ENCODE measurements around the gene SMIM45.

The SMIM45 gene

GRCh38 chr22:41928593-41929417 is 23.1 kb upstream of the SMIM45 start:
- no peaks in the 10 kb centered on the region for H3K36me3 ChIP-seq (ENCODE audit: control insufficient read depth, insufficient read depth, low read length)
- no peak overlapping the region for H3K4me3 ChIP-seq (ENCODE audit: low read depth, low read length)
- H3K27ac ChIP-seq (ENCODE audit: low read depth, low read length) = no peak overlapping the region
- peaks cover 36% of the 10 kb centered on the region for H3K27me3 ChIP-seq (ENCODE audit: control insufficient read depth, insufficient read depth, low read length)
- H3K9ac ChIP-seq (ENCODE audit: low read length) = no peak overlapping the region
- H3K4me1 ChIP-seq (ENCODE audit: control insufficient read depth, insufficient read depth, low read length) = peaks cover 19% of the 10 kb centered on the region
- no peaks in the 10 kb centered on the region for H3K9me3 ChIP-seq (ENCODE audit: control insufficient read depth, insufficient read depth, low read depth, low read length)

DNA sequence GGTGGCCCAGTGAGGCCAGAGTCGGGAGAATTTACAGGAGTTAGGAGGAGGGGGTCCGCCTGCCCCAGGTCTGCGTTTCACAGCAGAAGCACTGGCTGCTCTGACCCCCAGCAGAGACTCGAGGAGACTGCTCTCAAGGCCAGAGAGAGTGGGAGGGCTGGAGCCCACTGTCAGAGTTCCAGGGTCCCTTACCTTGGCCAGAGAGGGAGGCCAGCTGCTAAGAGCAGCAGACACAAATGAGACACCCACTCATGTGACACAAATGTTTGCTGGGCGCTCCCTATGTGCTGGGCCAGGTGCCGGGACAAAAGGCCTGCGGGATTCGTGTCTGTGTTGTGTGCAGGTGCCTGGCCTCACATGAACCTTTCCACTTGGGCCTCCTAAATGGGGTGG is 22.5 kb upstream of the SMIM45 start:
- Histone ChIP-seq H3K9me3 (ENCODE audit: control insufficient read depth, insufficient read depth, low read depth, low read length) (no peaks in the 10 kb centered on the region), H3K36me3 (ENCODE audit: control insufficient read depth, insufficient read depth, low read length) (no peaks in the 10 kb centered on the region), H3K9ac (ENCODE audit: low read length) (no peak overlapping the region), H3K27ac (ENCODE audit: low read depth, low read length) (no peak overlapping the region), H3K4me3 (ENCODE audit: low read depth, low read length) (no peak overlapping the region), H3K27me3 (ENCODE audit: control insufficient read depth, insufficient read depth, low read length) (peaks cover 34% of the 10 kb centered on the region), H3K4me1 (ENCODE audit: control insufficient read depth, insufficient read depth, low read length) (peaks cover 19% of the 10 kb centered on the region)

GRCh38 chr22:41931701-41932269 is 20.2 kb upstream of the SMIM45 start:
- peaks cover 10% of the 10 kb centered on the region for H3K4me1 ChIP-seq (ENCODE audit: control insufficient read depth, insufficient read depth, low read length)

GRCh38 chr22:41932353-41932752 is 19.6 kb upstream of the SMIM45 start:
- Histone ChIP-seq H3K9me3 (ENCODE audit: control insufficient read depth, insufficient read depth, low read depth, low read length) (no peaks in the 10 kb centered on the region), H3K27me3 (ENCODE audit: control insufficient read depth, insufficient read depth, low read length) (peaks cover 6% of the 10 kb centered on the region), H3K4me3 (ENCODE audit: low read depth, low read length) (no peak overlapping the region), H3K36me3 (ENCODE audit: control insufficient read depth, insufficient read depth, low read length) (peaks cover 14% of the 10 kb centered on the region), H3K27ac (ENCODE audit: low read depth, low read length) (no peak overlapping the region), H3K9ac (ENCODE audit: low read length) (no peak overlapping the region), H3K4me1 (ENCODE audit: control insufficient read depth, insufficient read depth, low read length) (peaks cover 10% of the 10 kb centered on the region)

More at GRCh38 chr22:41931701-41932269, 20.2 kb upstream of the SMIM45 start:
- no peak overlapping the region for H3K9ac ChIP-seq (ENCODE audit: low read length)
- H3K27ac ChIP-seq (ENCODE audit: low read depth, low read length) = no peak overlapping the region
- H3K9me3 ChIP-seq (ENCODE audit: control insufficient read depth, insufficient read depth, low read depth, low read length) = no peaks in the 10 kb centered on the region
- no peak overlapping the region for H3K4me3 ChIP-seq (ENCODE audit: low read depth, low read length)
- H3K36me3 ChIP-seq (ENCODE audit: control insufficient read depth, insufficient read depth, low read length) = peaks cover 8% of the 10 kb centered on the region
- peaks cover 11% of the 10 kb centered on the region for H3K27me3 ChIP-seq (ENCODE audit: control insufficient read depth, insufficient read depth, low read length)

- Histone ChIP-seq H3K4me1 (ENCODE audit: control insufficient read depth, insufficient read depth, low read length) (peaks cover under 1% of the 10 kb centered on the region; the same call in 1 of the 2 replicates), H3K27ac (ENCODE audit: low read depth, low read length) (no peak overlapping the region), H3K9me3 (ENCODE audit: control insufficient read depth, insufficient read depth, low read depth, low read length) (no peaks in the 10 kb centered on the region), H3K9ac (ENCODE audit: low read length) (no peak overlapping the region), H3K27me3 (ENCODE audit: control insufficient read depth, insufficient read depth, low read length) (no peaks in the 10 kb centered on the region), H3K36me3 (ENCODE audit: control insufficient read depth, insufficient read depth, low read length) (peaks cover 22% of the 10 kb centered on the region), H3K4me3 (ENCODE audit: low read depth, low read length) (no peak overlapping the region)
Observed at GRCh38 chr22:41933411-41934177, 18.4 kb upstream of the SMIM45 start.

- H3K27me3 ChIP-seq (ENCODE audit: control insufficient read depth, insufficient read depth, low read length) = no peaks in the 10 kb centered on the region
- no peak overlapping the region for H3K27ac ChIP-seq (ENCODE audit: low read depth, low read length)
- H3K4me1 ChIP-seq (ENCODE audit: control insufficient read depth, insufficient read depth, low read length) = no peaks in the 10 kb centered on the region
- H3K9me3 ChIP-seq (ENCODE audit: control insufficient read depth, insufficient read depth, low read depth, low read length) = no peaks in the 10 kb centered on the region
- H3K36me3 ChIP-seq (ENCODE audit: control insufficient read depth, insufficient read depth, low read length) = peaks cover 31% of the 10 kb centered on the region
- no peak overlapping the region for H3K9ac ChIP-seq (ENCODE audit: low read length)
- H3K4me3 ChIP-seq (ENCODE audit: low read depth, low read length) = no peak overlapping the region
Observed at GRCh38 chr22:41934284-41935014, 17.5 kb upstream of the SMIM45 start.

- Histone ChIP-seq H3K4me1 (ENCODE audit: control insufficient read depth, insufficient read depth, low read length) (no peaks in the 10 kb centered on the region), H3K36me3 (ENCODE audit: control insufficient read depth, insufficient read depth, low read length) (peaks cover 33% of the 10 kb centered on the region), H3K9ac (ENCODE audit: low read length) (no peak overlapping the region), H3K27me3 (ENCODE audit: control insufficient read depth, insufficient read depth, low read length) (no peaks in the 10 kb centered on the region), H3K4me3 (ENCODE audit: low read depth, low read length) (no peak overlapping the region), H3K27ac (ENCODE audit: low read depth, low read length) (no peak overlapping the region), H3K9me3 (ENCODE audit: control insufficient read depth, insufficient read depth, low read depth, low read length) (no peaks in the 10 kb centered on the region)
Observed at GRCh38 chr22:41935015-41935351, 17.0 kb upstream of the SMIM45 start.

DNA sequence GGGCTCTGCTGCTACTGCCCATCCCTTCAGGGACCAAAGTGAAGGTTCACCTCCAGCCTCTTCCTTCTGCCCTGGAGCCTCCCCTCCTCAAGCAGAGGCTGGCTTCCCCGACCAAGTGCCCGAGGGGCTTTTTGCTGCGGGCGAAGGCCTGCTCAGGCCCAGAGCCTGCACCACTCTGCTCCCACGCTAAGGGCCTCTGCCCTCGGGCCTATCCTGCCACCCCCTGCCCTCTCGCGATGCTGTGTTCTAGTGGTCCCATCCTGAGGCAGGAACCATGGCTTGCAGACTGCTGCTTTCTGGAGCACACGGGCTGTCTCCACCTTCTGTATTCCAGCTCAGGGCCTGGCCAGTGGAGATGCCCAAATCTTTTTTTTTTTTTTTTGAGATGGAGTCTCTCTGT is 16.4 kb upstream of the SMIM45 start:
- Histone ChIP-seq H3K36me3 (ENCODE audit: control insufficient read depth, insufficient read depth, low read length) (peaks cover 37% of the 10 kb centered on the region), H3K27ac (ENCODE audit: low read depth, low read length) (no peak overlapping the region), H3K4me1 (ENCODE audit: control insufficient read depth, insufficient read depth, low read length) (no peaks in the 10 kb centered on the region), H3K9ac (ENCODE audit: low read length) (no peak overlapping the region), H3K9me3 (ENCODE audit: control insufficient read depth, insufficient read depth, low read depth, low read length) (no peaks in the 10 kb centered on the region), H3K4me3 (ENCODE audit: low read depth, low read length) (no peak overlapping the region), H3K27me3 (ENCODE audit: control insufficient read depth, insufficient read depth, low read length) (no peaks in the 10 kb centered on the region)

DNA sequence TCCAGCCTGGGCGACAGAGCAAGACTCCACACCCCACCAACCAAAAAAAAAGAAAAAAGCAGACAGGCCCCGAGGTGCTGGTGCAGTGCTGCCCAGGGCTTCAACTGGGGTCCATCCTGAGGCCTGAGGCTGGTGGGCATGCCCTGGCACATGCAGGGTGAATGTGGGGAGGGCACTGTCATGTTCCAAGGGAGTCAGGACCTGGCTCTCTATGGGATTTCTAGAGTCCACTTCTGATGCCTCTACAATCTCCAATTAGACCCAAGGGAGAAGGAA is 15.1 kb upstream of the SMIM45 start:
- peaks cover 48% of the 10 kb centered on the region for H3K36me3 ChIP-seq (ENCODE audit: control insufficient read depth, insufficient read depth, low read length)
- no peaks in the 10 kb centered on the region; the same call in 1 of the 2 replicates for H3K4me1 ChIP-seq (ENCODE audit: control insufficient read depth, insufficient read depth, low read length)

DNA sequence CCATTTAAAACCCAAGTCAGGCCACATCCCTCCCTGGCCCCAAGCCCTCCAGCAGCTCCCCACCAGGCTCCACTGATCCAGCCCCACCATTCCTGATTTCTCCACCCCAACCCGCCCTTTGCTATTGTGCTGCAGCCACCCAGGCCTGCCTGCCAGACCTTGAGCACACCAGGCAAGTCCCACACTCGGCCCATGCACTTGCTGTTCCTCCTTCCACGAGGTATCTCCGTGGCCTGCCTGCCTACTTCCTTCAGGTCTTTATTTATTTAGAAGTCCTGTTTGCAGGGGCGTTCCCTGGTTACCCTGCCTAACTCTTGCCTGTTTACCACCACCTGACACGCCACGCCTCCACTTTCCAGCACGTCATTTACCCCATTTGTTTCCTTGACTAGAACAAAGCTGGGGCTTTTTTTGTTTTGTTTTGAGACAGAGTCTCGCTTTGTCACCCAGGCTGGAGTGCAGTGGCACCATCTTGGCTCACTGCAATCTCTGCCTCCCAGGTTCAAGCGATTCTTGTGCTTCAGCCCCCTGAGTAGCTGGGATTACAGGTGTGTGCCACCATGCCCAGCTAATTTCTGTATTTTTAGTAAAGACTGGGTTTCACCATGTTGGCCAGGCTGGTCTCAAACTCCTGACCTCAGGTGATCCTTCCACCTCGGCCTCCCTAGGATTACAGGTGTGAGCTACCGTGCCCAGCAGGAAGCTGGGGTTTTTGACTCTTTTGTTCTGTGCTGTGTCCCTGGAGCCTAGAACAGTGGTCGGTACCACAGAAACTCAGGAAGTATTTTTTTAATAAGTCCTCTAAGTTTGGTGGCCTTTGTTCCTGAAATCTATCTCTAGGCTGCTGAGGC is 11.7 kb upstream of the SMIM45 start:
- no peak overlapping the region for H3K27ac ChIP-seq (ENCODE audit: low read depth, low read length)

More for the DNA sequence above, 15.1 kb upstream of the SMIM45 start:
- no peaks in the 10 kb centered on the region for H3K27me3 ChIP-seq (ENCODE audit: control insufficient read depth, insufficient read depth, low read length)
- H3K9ac ChIP-seq (ENCODE audit: low read length) = no peak overlapping the region
- no peaks in the 10 kb centered on the region for H3K9me3 ChIP-seq (ENCODE audit: control insufficient read depth, insufficient read depth, low read depth, low read length)
- H3K27ac ChIP-seq (ENCODE audit: low read depth, low read length) = no peak overlapping the region
- no peak overlapping the region for H3K4me3 ChIP-seq (ENCODE audit: low read depth, low read length)

More for the DNA sequence above, 11.7 kb upstream of the SMIM45 start:
- Histone ChIP-seq H3K36me3 (ENCODE audit: control insufficient read depth, insufficient read depth, low read length) (peaks cover 77% of the 10 kb centered on the region), H3K9me3 (ENCODE audit: control insufficient read depth, insufficient read depth, low read depth, low read length) (no peaks in the 10 kb centered on the region), H3K4me1 (ENCODE audit: control insufficient read depth, insufficient read depth, low read length) (peaks cover 6% of the 10 kb centered on the region; the same call in 1 of the 2 replicates), H3K9ac (ENCODE audit: low read length) (no peak overlapping the region), H3K27me3 (ENCODE audit: control insufficient read depth, insufficient read depth, low read length) (no peaks in the 10 kb centered on the region), H3K4me3 (ENCODE audit: low read depth, low read length) (no peak overlapping the region)
